ENCODE results near the gene ZNF609. TPM values are rescaled to one million over a fixed set of nuclear protein-coding genes. Genes with fewer than 3 reads are reported as not detected.
A peak's percentile ranks its signal among the peaks of the same experiment; 100 is the strongest.

The ZNF609 gene
- total and polyA plus RNA-seq, 4 donors, result 4.6 to 18.1 (median 8.0) TPM

- DNase-seq (ENCODE audit: low spot score), result no peak
- H3K4me1 ChIP-seq (ENCODE audit: control insufficient read depth in 4 of 4, insufficient read depth in 4 of 4, low read length in 3 of 4), result peaks cover 0 to 6% (median 5%) of the 10 kb centered on the region in 4 donors
- no peak overlapping the region for H3K9ac ChIP-seq (ENCODE audit: low read depth in 1 of 2, low read length in 2 of 2)
These were observed 30.2 kb upstream of the ZNF609 start for GRCh38 chr15:64430000-64430735.

GRCh38 chr15:64437982-64438381, 22.4 kb upstream of the ZNF609 start:
- DNase-seq (ENCODE audit: low spot score), result no peak
- Histone ChIP-seq H3K27ac (ENCODE audit: low read depth in 1 of 2, low read length in 2 of 2) (no peak overlapping the region), H3K36me3 (ENCODE audit: control insufficient read depth in 4 of 4, insufficient read depth in 3 of 4, low read depth in 1 of 4, low read length in 3 of 4) (peaks cover 0 to 2% (median 0%) of the 10 kb centered on the region in 4 donors), H3K4me1 (ENCODE audit: control insufficient read depth in 4 of 4, insufficient read depth in 4 of 4, low read length in 3 of 4) (no peaks in the 10 kb centered on the region), H3K4me3 (ENCODE audit: low read depth in 1 of 3, low read length in 3 of 3) (no peak overlapping the region), H3K27me3 (ENCODE audit: control insufficient read depth in 4 of 4, insufficient read depth in 4 of 4, low read length in 3 of 4) (no peaks in the 10 kb centered on the region), H3K9ac (ENCODE audit: low read depth in 1 of 2, low read length in 2 of 2) (no peak overlapping the region), H3K9me3 (ENCODE audit: control insufficient read depth in 4 of 4, low read length in 3 of 4) (no peaks in the 10 kb centered on the region)
- 98% methylated on average over 1 of the region's 1 CpG for WGBS
- TF ChIP-seq HNF4A (conservative IDR thresholded peaks at IDR 0.05), result no peak
- TF ChIP-seq YY1 (IDR thresholded peaks at IDR 0.05), result no peak
- TF ChIP-seq GABPA (IDR thresholded peaks at IDR 0.05 in 1 of 2, conservative IDR thresholded peaks at IDR 0.05 in 1 of 2), result no peak
- TF ChIP-seq RAD21 (IDR thresholded peaks at IDR 0.05), result no peak
- TF ChIP-seq FOXA2 (IDR thresholded peaks at IDR 0.05), result no peak
- no peak for TF ChIP-seq JUND (IDR thresholded peaks at IDR 0.05)
- TF ChIP-seq HNF4G (IDR thresholded peaks at IDR 0.05), result no peak
- TF ChIP-seq SP1 (IDR thresholded peaks at IDR 0.05), result no peak

More at GRCh38 chr15:64430000-64430735, 30.2 kb upstream of the ZNF609 start:
- Histone ChIP-seq H3K9me3 (ENCODE audit: control insufficient read depth in 4 of 4, low read length in 3 of 4) (no peaks in the 10 kb centered on the region), H3K27ac (ENCODE audit: low read depth in 1 of 2, low read length in 2 of 2) (no peak overlapping the region), H3K4me3 (ENCODE audit: low read depth in 1 of 3, low read length in 3 of 3) (no peak overlapping the region), H3K36me3 (ENCODE audit: control insufficient read depth in 4 of 4, insufficient read depth in 3 of 4, low read depth in 1 of 4, low read length in 3 of 4) (peaks cover 0 to 10% (median 9%) of the 10 kb centered on the region in 4 donors), H3K27me3 (ENCODE audit: control insufficient read depth in 4 of 4, insufficient read depth in 4 of 4, low read length in 3 of 4) (no peaks in the 10 kb centered on the region)
- 68% methylated on average over 3 of the region's 3 CpGs for WGBS
- TF ChIP-seq RAD21 (IDR thresholded peaks at IDR 0.05) (peak in 1 of 2 donors; percentile 31), FOXA2 (IDR thresholded peaks at IDR 0.05) (no peak), TAF1 (conservative IDR thresholded peaks at IDR 0.05) (no peak), MAX (IDR thresholded peaks at IDR 0.05) (no peak), YY1 (IDR thresholded peaks at IDR 0.05) (no peak)

GRCh38 chr15:64438653-64439447, 21.5 kb upstream of the ZNF609 start:
- no peak overlapping the region for H3K27ac ChIP-seq (ENCODE audit: low read depth in 1 of 2, low read length in 2 of 2)
- no peak overlapping the region for H3K9ac ChIP-seq (ENCODE audit: low read depth in 1 of 2, low read length in 2 of 2)

More at GRCh38 chr15:64438653-64439447, 21.5 kb upstream of the ZNF609 start:
- TF ChIP-seq RAD21 (IDR thresholded peaks at IDR 0.05), result no peak
- no peak for TF ChIP-seq ZBTB33 (IDR thresholded peaks at IDR 0.05)
- no peak for TF ChIP-seq HNF4G (IDR thresholded peaks at IDR 0.05)
- no peak for TF ChIP-seq FOXA2 (IDR thresholded peaks at IDR 0.05)
- TF ChIP-seq NR2F2 (IDR thresholded peaks at IDR 0.05), result no peak
- TF ChIP-seq RXRA (IDR thresholded peaks at IDR 0.05), result no peak
- Histone ChIP-seq H3K4me1 (ENCODE audit: control insufficient read depth in 4 of 4, insufficient read depth in 4 of 4, low read length in 3 of 4) (no peaks in the 10 kb centered on the region), H3K9me3 (ENCODE audit: control insufficient read depth in 4 of 4, low read length in 3 of 4) (no peaks in the 10 kb centered on the region), H3K27me3 (ENCODE audit: control insufficient read depth in 4 of 4, insufficient read depth in 4 of 4, low read length in 3 of 4) (no peaks in the 10 kb centered on the region), H3K36me3 (ENCODE audit: control insufficient read depth in 4 of 4, insufficient read depth in 3 of 4, low read depth in 1 of 4, low read length in 3 of 4) (no peaks in the 10 kb centered on the region), H3K4me3 (ENCODE audit: low read depth in 1 of 3, low read length in 3 of 3) (no peak overlapping the region)
- WGBS, result 73% methylated on average over 6 of the region's 6 CpGs
- no peak for DNase-seq (ENCODE audit: low spot score)

Measured in liver (tissue), 9 donors.